ENCODE results near the gene ANO5. TPM values are rescaled to one million over a fixed set of nuclear protein-coding genes. Genes with fewer than 3 reads are reported as not detected.

ANO5 gene
- polyA plus RNA-seq, 2 of the 4 experiments (the other 2 are of a cell fraction) = 3.1 to 8.6 TPM

DNA sequence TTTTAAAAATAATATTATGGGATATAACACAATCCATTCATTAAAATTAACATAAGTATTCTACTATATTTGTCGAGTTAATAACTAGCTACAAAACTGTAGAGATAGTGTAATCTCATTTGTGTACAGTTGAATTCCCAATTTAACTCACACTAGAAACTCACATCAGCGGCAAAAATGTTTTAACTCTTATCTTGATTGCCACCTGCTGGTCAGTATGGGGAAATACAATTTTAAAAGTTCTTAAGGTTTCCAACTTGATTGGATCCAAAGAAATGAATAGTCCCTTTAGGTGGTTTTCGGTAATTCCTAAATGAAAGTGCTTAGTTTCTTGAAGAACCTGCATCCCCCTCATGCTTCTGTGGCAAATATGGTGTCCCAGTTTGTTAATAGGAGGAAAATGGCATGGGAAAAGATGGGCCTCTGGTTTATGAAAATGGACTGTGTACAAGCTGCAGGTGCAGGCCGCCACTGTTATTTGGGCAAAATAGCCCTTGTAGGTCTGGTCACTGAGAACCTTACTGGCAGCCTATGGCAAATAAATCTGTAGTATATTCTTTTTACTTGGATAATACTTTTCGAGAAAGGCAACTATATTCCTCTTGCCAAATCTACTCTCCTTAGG is 111.6 kb downstream of the ANO5 start (continued):
- no peak for TF ChIP-seq HOXB5 (CRISPR knock-in tag; IDR thresholded peaks at IDR 0.05)
- no peak for TF ChIP-seq HOXA7 (CRISPR knock-in tag; IDR thresholded peaks at IDR 0.05)
- no peak for TF ChIP-seq CHD2 (IDR thresholded peaks at IDR 0.05; ENCODE audit: low read length, partially characterized antibody)

- H3K9me3 ChIP-seq = no peaks in the 10 kb centered on the region
- no peak overlapping the region for H3K4me3 ChIP-seq
- no peak for TF ChIP-seq FOSL2 (IDR thresholded peaks at IDR 0.05)
- no peak for TF ChIP-seq FOSL2 (CRISPR knock-in tag; IDR thresholded peaks at IDR 0.05)
- no peak for TF ChIP-seq FOXS1 (CRISPR knock-in tag; IDR thresholded peaks at IDR 0.05)
- TF ChIP-seq ELK1 (IDR thresholded peaks at IDR 0.05; ENCODE audit: low read depth, low read length) = no peak
- no peak for TF ChIP-seq E2F6 (IDR thresholded peaks at IDR 0.05; ENCODE audit: borderline replicate concordance, low read depth)
- no peak for TF ChIP-seq ZNF302 (CRISPR knock-in tag; IDR thresholded peaks at IDR 0.05)
- TF ChIP-seq CEBPB (IDR thresholded peaks at IDR 0.05) = no peak
- TF ChIP-seq SREBF2 (IDR thresholded peaks at IDR 0.05) = no peak
- TF ChIP-seq, protein P1, sequence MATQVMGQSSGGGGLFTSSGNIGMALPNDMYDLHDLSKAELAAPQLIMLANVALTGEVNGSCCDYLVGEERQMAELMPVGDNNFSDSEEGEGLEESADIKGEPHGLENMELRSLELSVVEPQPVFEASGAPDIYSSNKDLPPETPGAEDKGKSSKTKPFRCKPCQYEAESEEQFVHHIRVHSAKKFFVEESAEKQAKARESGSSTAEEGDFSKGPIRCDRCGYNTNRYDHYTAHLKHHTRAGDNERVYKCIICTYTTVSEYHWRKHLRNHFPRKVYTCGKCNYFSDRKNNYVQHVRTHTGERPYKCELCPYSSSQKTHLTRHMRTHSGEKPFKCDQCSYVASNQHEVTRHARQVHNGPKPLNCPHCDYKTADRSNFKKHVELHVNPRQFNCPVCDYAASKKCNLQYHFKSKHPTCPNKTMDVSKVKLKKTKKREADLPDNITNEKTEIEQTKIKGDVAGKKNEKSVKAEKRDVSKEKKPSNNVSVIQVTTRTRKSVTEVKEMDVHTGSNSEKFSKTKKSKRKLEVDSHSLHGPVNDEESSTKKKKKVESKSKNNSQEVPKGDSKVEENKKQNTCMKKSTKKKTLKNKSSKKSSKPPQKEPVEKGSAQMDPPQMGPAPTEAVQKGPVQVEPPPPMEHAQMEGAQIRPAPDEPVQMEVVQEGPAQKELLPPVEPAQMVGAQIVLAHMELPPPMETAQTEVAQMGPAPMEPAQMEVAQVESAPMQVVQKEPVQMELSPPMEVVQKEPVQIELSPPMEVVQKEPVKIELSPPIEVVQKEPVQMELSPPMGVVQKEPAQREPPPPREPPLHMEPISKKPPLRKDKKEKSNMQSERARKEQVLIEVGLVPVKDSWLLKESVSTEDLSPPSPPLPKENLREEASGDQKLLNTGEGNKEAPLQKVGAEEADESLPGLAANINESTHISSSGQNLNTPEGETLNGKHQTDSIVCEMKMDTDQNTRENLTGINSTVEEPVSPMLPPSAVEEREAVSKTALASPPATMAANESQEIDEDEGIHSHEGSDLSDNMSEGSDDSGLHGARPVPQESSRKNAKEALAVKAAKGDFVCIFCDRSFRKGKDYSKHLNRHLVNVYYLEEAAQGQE (IDR thresholded peaks at IDR 0.05) = no peak
- TF ChIP-seq POLR2A (IDR thresholded peaks at IDR 0.05; ENCODE audit: low read length) = no peak
- no peak for TF ChIP-seq ESRRA (IDR thresholded peaks at IDR 0.05; ENCODE audit: borderline replicate concordance, low read length)
- no peak for TF ChIP-seq RARB (CRISPR knock-in tag; IDR thresholded peaks at IDR 0.05)
- TF ChIP-seq MYC (IDR thresholded peaks at IDR 0.05; ENCODE audit: borderline replicate concordance, low read length) = no peak
- no peak for TF ChIP-seq EHMT2 (IDR thresholded peaks at IDR 0.05; ENCODE audit: low read depth)
- TF ChIP-seq RAD21 (conservative IDR thresholded peaks at IDR 0.05 in 1 of 2, IDR thresholded peaks at IDR 0.05 in 1 of 2) = no peak
- no peak for TF ChIP-seq TFCP2L1 (CRISPR knock-in tag; IDR thresholded peaks at IDR 0.05)
- no peak for TF ChIP-seq NFE2L2 (conservative IDR thresholded peaks at IDR 0.05; ENCODE audit: low read length)
- CTCF ChIA-PET = interaction anchor here (1.2 to 2.3 kb wide), 3 partner anchors 13 to 470 kb away, joined by 3 to 7 read pairs (median 3); partner anchors contain the start of gene ANO5
- H3K27ac ChIP-seq = no peak overlapping the region
- no peak for DNase-seq (ENCODE audit: low read depth in 1 of 2, low spot score in 1 of 2)
- POLR2A ChIA-PET = no interaction called here
- H3K4me2 ChIP-seq = no peak overlapping the region
- ATAC-seq = no peak
- whole genome bisulfite sequencing (ENCODE audit: missing lambda C conversion rate) = 55% methylated on average over 14 of the region's 15 CpGs
- no peak for FAIRE-seq
- no peaks in the 10 kb centered on the region for H3K4me1 ChIP-seq
These were observed 124.8 kb downstream of the ANO5 start for GRCh38 chr11:22317656-22318055.

DNA sequence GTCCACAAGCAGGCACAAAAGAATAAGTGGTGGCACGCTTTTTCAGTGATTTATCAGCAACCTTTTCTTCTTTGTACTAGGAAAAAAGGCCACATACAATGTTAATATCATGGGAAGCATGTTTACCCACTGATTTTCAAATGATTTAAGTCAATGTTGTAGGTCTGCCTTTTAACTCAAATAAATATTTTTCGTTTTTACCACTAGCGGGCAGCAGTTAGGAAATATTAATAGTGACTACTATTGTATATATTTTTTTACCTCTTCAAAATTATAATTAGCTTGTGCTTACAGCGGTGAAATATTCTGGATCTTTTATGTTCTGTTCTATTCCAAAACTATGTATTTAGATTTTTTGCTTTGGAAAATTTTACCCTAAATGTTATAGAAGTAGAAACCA is 138.9 kb downstream of the ANO5 start:
- Histone ChIP-seq H3K4me2 (no peak overlapping the region), H3K4me3 (no peak overlapping the region), H3K9me3 (no peaks in the 10 kb centered on the region), H3K27ac (no peak overlapping the region), H3K4me1 (no peaks in the 10 kb centered on the region)
- TF ChIP-seq USF2 (IDR thresholded peaks at IDR 0.05) (no peak), CTCF (IDR thresholded peaks at IDR 0.05) (peak; percentile 36), CHD4 (IDR thresholded peaks at IDR 0.05; ENCODE audit: borderline replicate concordance) (no peak)
- ATAC-seq (no peak), DNase-seq (ENCODE audit: low read depth in 1 of 2, low spot score in 1 of 2) (no peak), FAIRE-seq (no peak)
- WGBS (ENCODE audit: missing lambda C conversion rate) = under 1% methylated on average over 4 of the region's 4 CpGs
- ChIA-PET CTCF (interaction anchor here (0.8 to 1.1 kb wide), 2 partner anchors 445 to 456 kb away, joined by 3 to 7 read pairs; no protein-coding TSS in a partner anchor), POLR2A (no interaction called here)
